H1 (cell line): ENCODE data around the gene ACSF3. TPM values are rescaled to one million over a fixed set of nuclear protein-coding genes. Genes with fewer than 3 reads are reported as not detected.

Source experiments
- CTCF ChIA-PET: fragments of 300-600 bp; sonication (Branson Sonifier 250); formaldehyde crosslinking; loops from one replicate; lab custom pipeline; 2021; ENCODE audit not compliant: partially characterized antibody; lab: Charles Lee
- POLR2A ChIA-PET: fragments of 300-600 bp; sonication (Branson Sonifier 250); formaldehyde crosslinking; loops from one replicate; lab custom pipeline; 2021; ENCODE audit warnings: inconsistent platforms; ENCODE audit not compliant: partially characterized antibody; lab: Charles Lee
- DNase-seq, 2 experiments: peaks; one replicate each; pipeline versions ENCODE4 v3.0.0 to v3.0.0-alpha.2; 2010 to 2022; ENCODE audit warnings: low spot score in 2 of 2, low read depth in 1 of 2, mixed read lengths in 1 of 2
- FAIRE-seq: peaks from 2 replicates; lab custom pipeline; 2011; peaks lifted over from hg19 to GRCh38; lab: Jason Lieb, UNC
- H2AFZ ChIP-seq: 2 replicates; pipeline ENCODE4 v1.8.1; 2012; ENCODE audit warnings: low read length, inconsistent platforms
- H2AK5ac ChIP-seq: 2 replicates; pipeline ENCODE4 v1.6.1; 2013; ENCODE audit warnings: low read depth, low read length
- H2BK120ac ChIP-seq: replicated peaks from 2 replicates; pipeline ENCODE3; 2013; ENCODE audit warnings: low read depth, low read length, inconsistent platforms
- H2BK12ac ChIP-seq: 2 replicates; pipeline ENCODE4 v1.6.1; 2013; ENCODE audit warnings: low read depth, low read length
- H2BK15ac ChIP-seq: 2 replicates; pipeline ENCODE4 v1.6.1; 2013; ENCODE audit warnings: low read length
- H2BK20ac ChIP-seq: 2 replicates; pipeline ENCODE4 v1.6.1; 2013; ENCODE audit warnings: low read length
- H2BK5ac ChIP-seq: 2 replicates; pipeline ENCODE4 v1.6.1; 2013; ENCODE audit warnings: low read depth, low read length
- H3K14ac ChIP-seq: 2 replicates; pipeline ENCODE4 v1.6.1; 2013; ENCODE audit warnings: inconsistent platforms; ENCODE audit not compliant: insufficient read length
- H3K18ac ChIP-seq: 2 replicates; pipeline ENCODE4 v1.6.1; 2013; ENCODE audit warnings: low read length; ENCODE audit errors: extremely low read depth
- H3K23ac ChIP-seq: 2 replicates; pipeline ENCODE4 v1.6.1; 2013; ENCODE audit warnings: inconsistent platforms; ENCODE audit not compliant: insufficient read length
- H3K23me2 ChIP-seq: 2 replicates; pipeline ENCODE4 v1.6.1; 2013; ENCODE audit warnings: low read depth, low read length
- H3K27ac ChIP-seq: 2 replicates; pipeline ENCODE4 v1.6.1; 2011; ENCODE audit warnings: low read depth, low read length, inconsistent platforms
- H3K27me3 ChIP-seq, 4 experiments: replicated peaks in 1 of 4; 1 replicate in 1 of 4; 2 replicates in 3 of 4; pipeline versions ENCODE4 v1.6.1 to v1.8.1; 2011 to 2013; ENCODE audit warnings: low read length in 3 of 4, mild to moderate bottlenecking in 3 of 4, inconsistent platforms in 2 of 4, mixed read lengths in 2 of 4, moderate library complexity in 1 of 4; ENCODE audit not compliant: control insufficient read depth in 3 of 4, insufficient read depth in 3 of 4; ENCODE audit errors: extremely low read depth in 1 of 4
- H3K36me3 ChIP-seq, 4 experiments: 2 replicates each; pipeline versions ENCODE4 v1.6.1 to v1.8.1; 2011 to 2013; ENCODE audit warnings: mild to moderate bottlenecking in 4 of 4, low read length in 3 of 4, moderate library complexity in 2 of 4, control low read depth in 1 of 4, inconsistent platforms in 1 of 4; ENCODE audit not compliant: insufficient read depth in 4 of 4, control insufficient read depth in 2 of 4
- H3K4ac ChIP-seq: replicated peaks from 2 replicates; pipeline ENCODE3; 2013; ENCODE audit warnings: low read length, low read depth, mixed read lengths, inconsistent platforms; ENCODE audit not compliant: insufficient read length
- H3K4me1 ChIP-seq, 4 experiments: replicated peaks in 1 of 4; 1 replicate in 1 of 4; 2 replicates in 3 of 4; pipeline versions ENCODE4 v1.6.1 to v1.8.1; 2011 to 2013; ENCODE audit warnings: low read length in 3 of 4, inconsistent platforms in 2 of 4, mixed read lengths in 1 of 4; ENCODE audit not compliant: insufficient read depth in 4 of 4, control insufficient read depth in 3 of 4
- H3K4me2 ChIP-seq, 2 experiments: 2 replicates each; pipeline versions ENCODE4 v1.6.1 to v1.8.1; 2011 to 2013; ENCODE audit warnings: low read depth in 2 of 2, low read length in 2 of 2, control low read depth in 1 of 2, inconsistent platforms in 1 of 2, mild to moderate bottlenecking in 1 of 2; ENCODE audit not compliant: insufficient read depth in 1 of 2
- H3K4me3 ChIP-seq, 4 experiments: fragments of 200-600, 300-600 bp in 1 of 4; sonication (generic), shearing (Covaris generic), sonication (Bioruptor Twin) in 1 of 4; 2 replicates each; pipeline versions ENCODE4 v1.5.1 to v1.8.1; 2011 to 2016; ENCODE audit warnings: low read length in 4 of 4, low read depth in 3 of 4, control low read depth in 2 of 4, inconsistent platforms in 2 of 4, mild to moderate bottlenecking in 2 of 4, mixed read lengths in 1 of 4, moderate library complexity in 1 of 4; ENCODE audit not compliant: insufficient read depth in 2 of 4; ENCODE audit errors: extremely low read depth in 1 of 4
- H3K56ac ChIP-seq: replicated peaks from 2 replicates; pipeline ENCODE3; 2013; ENCODE audit warnings: low read depth, mild to moderate bottlenecking, mixed read lengths, low read length, inconsistent platforms; ENCODE audit not compliant: insufficient read length
- H3K79me1 ChIP-seq: 2 replicates; pipeline ENCODE4 v1.6.1; 2013; ENCODE audit warnings: low read depth, low read length, control low read depth
- H3K79me2 ChIP-seq, 2 experiments: 2 replicates each; pipeline versions ENCODE4 v1.6.1 to v1.8.1; 2012 to 2013; ENCODE audit warnings: low read length in 2 of 2, mild to moderate bottlenecking in 2 of 2, inconsistent platforms in 1 of 2; ENCODE audit not compliant: insufficient read depth in 2 of 2, control insufficient read depth in 1 of 2
- H3K9ac ChIP-seq, 4 experiments: replicated peaks in 1 of 4; 1 replicate in 1 of 4; 2 replicates in 3 of 4; pipeline versions ENCODE4 v1.6.1 to v1.8.1; 2011 to 2013; ENCODE audit warnings: low read depth in 3 of 4, low read length in 3 of 4, control low read depth in 2 of 4, mild to moderate bottlenecking in 2 of 4, moderate library complexity in 2 of 4, inconsistent platforms in 1 of 4; ENCODE audit errors: extremely low read depth in 1 of 4
- H3K9me3 ChIP-seq, 2 experiments: 2 replicates each; pipeline versions ENCODE4 v1.6.1 to v1.8.1; 2012 to 2013; ENCODE audit warnings: mild to moderate bottlenecking in 2 of 2, moderate library complexity in 2 of 2, control low read depth in 1 of 2, inconsistent platforms in 1 of 2, low read depth in 1 of 2, low read length in 1 of 2, mixed read lengths in 1 of 2; ENCODE audit not compliant: insufficient read depth in 2 of 2
- H4K20me1 ChIP-seq, 2 experiments: replicated peaks in 1 of 2; 2 replicates each; pipeline versions ENCODE3 to v1.8.1; 2011 to 2013; ENCODE audit warnings: inconsistent platforms in 2 of 2, low read length in 2 of 2, mild to moderate bottlenecking in 1 of 2; ENCODE audit not compliant: insufficient read depth in 2 of 2, control insufficient read depth in 1 of 2
- H4K5ac ChIP-seq: 2 replicates; pipeline ENCODE4 v1.6.1; 2013; ENCODE audit warnings: low read length, low read depth, mixed read lengths, inconsistent platforms; ENCODE audit not compliant: insufficient read length
- H4K8ac ChIP-seq: 2 replicates; pipeline ENCODE4 v1.8.0; 2013; ENCODE audit warnings: mild to moderate bottlenecking, moderate library complexity, low read length, inconsistent platforms; ENCODE audit not compliant: insufficient read depth; ENCODE audit errors: extremely low read depth
- H4K91ac ChIP-seq: replicated peaks from 2 replicates; pipeline ENCODE3; 2013; ENCODE audit warnings: low read length, mixed read lengths, inconsistent platforms; ENCODE audit not compliant: insufficient read length
- EGR1 ChIP-seq: IDR thresholded peaks from 2 replicates; pipeline ENCODE4 v1.6.1; 2011; ENCODE audit warnings: low read depth, low read length, borderline replicate concordance
- WGBS, 2 experiments: shearing (Covaris generic) in 1 of 2; methylation state at CpG; one replicate each; pipeline versions ENCODE4 v1.1.6 to v1.1.7; 2013 to 2015; ENCODE audit warnings: low lambda C conversion rate in 2 of 2, mixed read lengths in 2 of 2, inconsistent platforms in 1 of 2, low coverage in 1 of 2, missing lambda C conversion rate in 1 of 2; ENCODE audit not compliant: insufficient replicate concordance in 2 of 2, insufficient coverage in 1 of 2, insufficient read length in 1 of 2; ENCODE audit errors: extremely low coverage in 1 of 2, missing lambda C conversion rate in 1 of 2; 5-methylcytosine and 5-hydroxymethylcytosine counted together
- polyA plus RNA-seq, 7 experiments: library from polyadenylated mRNA; depleted of rRNA in 3 of 7; stranded (reverse) in 5 of 7; unstranded in 2 of 7; fragments of >200 nt in 5 of 7; fragments of 200-250 nt in 2 of 7; gene quantifications; 1 replicate in 5 of 7; 2 replicates in 1 of 7; 4 replicates in 1 of 7; pipeline versions ENCODE4 v1.2.1 to v1.2.3, GENCODE V29; 2011 to 2013; ENCODE audit warnings: missing spikeins in 2 of 7, mixed read lengths in 2 of 7
- total RNA-seq: library from RNA; stranded (reverse); fragmentation: NEBNext Ultra II Directional; extraction: Animal tissue kit (Norgen Biotek cat#: 25700); gene quantifications from 2 replicates; pipeline ENCODE4 v1.2.1, GENCODE V29; 2021

ACSF3 gene
- total and polyA plus RNA-seq, 2 of the 8 experiments (the other 6 are each of a cell fraction or from before 2014, with no cell fraction given): 15.6 to 22.9 TPM

GRCh38 chr16:89192956-89193575, 99.4 kb downstream of the ACSF3 start:
- Histone ChIP-seq H3K27me3 (peaks cover 0 to 9% (median 6%) of the 10 kb centered on the region in 4 experiments; a peak in 6 of 7 replicates), H3K36me3 (no peaks in the 10 kb centered on the region), H3K18ac (no peak overlapping the region), H3K79me2 (no peaks in the 10 kb centered on the region), H2AK5ac (no peak overlapping the region), H3K4ac (no peak overlapping the region), H3K4me1 (no peaks in the 10 kb centered on the region; a peak in 2 of 7 replicates), H3K79me1 (no peaks in the 10 kb centered on the region), H4K8ac (no peak overlapping the region), H4K5ac (no peak overlapping the region), H4K20me1 (peaks cover 2 to 6% of the 10 kb centered on the region in 2 experiments), H3K9ac (no peak overlapping the region), H3K14ac (no peak overlapping the region), H4K91ac (no peak overlapping the region), H2BK120ac (no peak overlapping the region), H3K56ac (no peak overlapping the region), H3K23ac (no peak overlapping the region), H2BK20ac (no peak overlapping the region), H2BK5ac (no peak overlapping the region; the same call in 1 of the 2 replicates), H3K23me2 (peaks cover 6% of the 10 kb centered on the region; the same call in 1 of the 2 replicates), H3K9me3 (no peaks in the 10 kb centered on the region; a peak in 1 of 4 replicates), H2AFZ (no peak overlapping the region; the same call in 1 of the 2 replicates), H2BK12ac (no peak overlapping the region), H3K4me3 (peak overlapping the region in 1 of 4 experiments; percentile 56; a peak in 2 of 8 replicates), H3K4me2 (peak overlapping the region; percentile 56 to 70), H2BK15ac (no peak overlapping the region), H3K27ac (no peak overlapping the region)
- ChIA-PET POLR2A (interaction anchor here (1.0 kb wide), 1 partner anchor 25 kb away, joined by 3 read pairs; the partner anchor contains the start of gene ZNF778), CTCF (interaction anchor here (1.0 kb wide), 1 partner anchor 26 kb away, joined by 5 read pairs; no protein-coding TSS in a partner anchor)
- no CpG with 5 or more reads among the region's 39 CpGs for WGBS, 2 experiments
- DNase-seq: peak; percentile 84 to 90
- FAIRE-seq: no peak
- no peak for TF ChIP-seq EGR1
